T47D (cell line): Measurements from ENCODE around the gene ATP5MC2.

Experiments used
- DNase-seq, 2 experiments: peaks; one replicate each; pipeline versions ENCODE4 v3.0.0 to v3.0.0-alpha.2; 2011 to 2012; ENCODE audit warnings: low read depth in 1 of 2, low spot score in 1 of 2
- JUND ChIP-seq: IDR thresholded peaks from 2 replicates; pipeline ENCODE4 v1.6.1; 2012; ENCODE audit warnings: low read depth
- in situ Hi-C: cut with HindIII; loops from 2 replicates; pipeline ENCODE4 v1.10.0; 2016; ENCODE audit warnings: low sequenced_read_pairs, low pct_unique_long_range_greater_than_20kb

ATP5MC2 gene

DNA sequence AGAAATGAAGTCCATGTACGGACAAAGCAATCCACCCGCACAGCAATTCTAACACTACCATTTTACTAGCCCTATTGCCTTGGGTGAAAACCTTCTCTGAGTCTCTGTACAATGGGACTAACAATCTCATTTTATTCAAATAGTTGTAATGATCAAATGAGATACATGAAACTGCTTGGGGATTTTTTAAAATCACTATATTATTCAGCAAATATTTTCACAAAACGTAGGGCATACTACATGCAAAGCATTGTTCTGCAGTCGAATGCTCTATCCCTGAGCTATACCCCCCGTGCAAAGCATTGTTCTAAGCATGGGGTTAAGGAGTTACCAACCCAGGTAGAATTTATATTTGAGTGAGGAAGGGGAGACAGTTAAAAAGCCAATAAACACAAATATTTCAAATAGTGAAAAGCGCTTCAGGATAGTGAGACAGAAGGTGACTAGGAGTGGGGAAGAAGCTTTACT lies 49.1 kb downstream of the ATP5MC2 start:
- no peak for DNase-seq
- in situ Hi-C loops, result no loop called here
- no peak for TF ChIP-seq JUND

DNA sequence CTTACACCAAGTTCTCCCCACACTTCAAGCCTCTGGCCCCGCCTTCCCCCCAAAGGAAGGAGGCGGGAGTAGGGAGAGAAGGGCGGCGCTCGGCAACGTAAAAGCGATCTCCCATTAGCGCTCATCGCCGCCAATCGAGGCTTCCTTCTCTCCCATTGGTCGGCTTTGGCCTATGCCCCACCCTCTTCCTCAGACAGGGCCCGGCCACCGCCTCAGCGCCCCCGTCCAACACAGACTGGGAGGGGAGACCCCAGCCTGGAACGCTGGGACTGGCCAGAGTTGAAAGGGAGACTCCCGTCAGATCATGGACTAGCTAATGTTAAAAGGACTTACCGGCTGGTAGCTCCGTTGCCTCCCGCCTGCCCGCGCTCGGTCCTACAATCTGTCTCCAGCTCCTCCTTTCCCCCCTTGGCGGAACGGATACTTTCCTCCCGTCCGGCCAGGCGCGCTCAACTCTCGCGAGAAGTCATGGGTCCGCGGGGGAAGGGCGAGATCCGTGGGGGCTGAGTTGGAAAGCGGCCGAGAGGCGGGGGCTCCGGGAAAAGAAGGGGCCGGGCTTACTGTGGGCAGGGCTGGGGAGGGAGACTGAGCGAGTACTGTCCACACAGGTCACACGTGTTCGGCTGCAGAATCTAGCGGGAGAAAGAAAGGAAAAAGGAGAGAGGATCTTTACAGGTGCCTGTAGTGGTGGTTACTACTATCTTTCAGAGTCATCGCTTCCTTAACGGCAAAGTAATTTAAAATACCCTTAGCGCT lies 49.8 kb downstream of the ATP5MC2 start, which contains the start of gene ATF7:
Gene ATF7 (minus strand): TSS at position 437 of the 756 bp plus-strand sequence. CDS start 25,382 bp downstream, outside the sequence.
- in situ Hi-C loops, result no loop called here
- TF ChIP-seq JUND, result no peak
- peak; percentile 90 to 99 for DNase-seq

DNA sequence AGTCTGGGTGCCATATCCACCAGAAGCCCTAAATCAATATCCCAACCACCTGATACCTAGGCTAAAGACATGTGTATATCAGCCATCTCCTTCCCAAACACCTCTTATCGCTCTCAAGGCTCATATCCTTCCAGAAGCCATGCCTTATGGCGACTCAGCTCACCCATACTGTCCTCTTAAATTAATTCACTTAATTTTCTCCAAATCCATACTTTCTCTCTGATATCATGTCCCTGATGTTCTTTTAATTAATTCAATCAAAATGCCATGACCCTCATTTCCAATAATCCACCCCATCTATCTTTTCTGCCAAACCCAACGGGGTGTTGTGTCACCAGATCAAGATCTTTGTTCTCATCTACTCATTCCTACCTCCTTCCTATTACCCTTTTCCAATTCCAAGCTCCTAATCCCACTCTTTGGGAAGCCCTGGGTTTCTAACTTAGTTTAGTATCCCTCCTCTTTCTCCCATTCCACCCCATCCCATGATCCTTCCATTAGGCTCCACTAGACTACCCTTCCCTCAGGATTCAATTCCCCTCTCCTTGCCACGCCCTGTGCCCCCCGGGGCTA lies 50.4 kb downstream of the ATP5MC2 start:
- in situ Hi-C loops, result no loop called here
- no peak for TF ChIP-seq JUND
- DNase-seq, result no peak

DNA sequence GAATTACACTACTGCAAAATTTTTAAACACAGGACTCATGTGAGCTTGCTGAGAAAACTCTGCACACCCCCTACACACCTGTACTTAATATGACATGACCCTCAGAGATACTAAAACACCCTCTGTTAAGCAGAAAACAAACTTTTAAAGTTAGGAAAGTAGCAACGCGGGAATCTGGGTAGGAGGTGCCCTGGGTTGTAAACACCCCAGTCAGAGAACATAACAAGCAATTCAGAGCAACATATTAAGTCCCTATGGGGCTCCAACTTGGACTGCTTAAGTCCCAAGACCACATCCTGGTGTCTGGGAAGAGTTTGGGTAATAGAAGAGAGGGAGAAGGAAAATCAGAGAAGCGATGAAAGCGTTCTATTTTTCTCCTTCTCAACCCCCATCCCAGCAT lies 50.9 kb downstream of the ATP5MC2 start:
- DNase-seq, result no peak
- in situ Hi-C loops, result no loop called here
- TF ChIP-seq JUND, result no peak

DNA sequence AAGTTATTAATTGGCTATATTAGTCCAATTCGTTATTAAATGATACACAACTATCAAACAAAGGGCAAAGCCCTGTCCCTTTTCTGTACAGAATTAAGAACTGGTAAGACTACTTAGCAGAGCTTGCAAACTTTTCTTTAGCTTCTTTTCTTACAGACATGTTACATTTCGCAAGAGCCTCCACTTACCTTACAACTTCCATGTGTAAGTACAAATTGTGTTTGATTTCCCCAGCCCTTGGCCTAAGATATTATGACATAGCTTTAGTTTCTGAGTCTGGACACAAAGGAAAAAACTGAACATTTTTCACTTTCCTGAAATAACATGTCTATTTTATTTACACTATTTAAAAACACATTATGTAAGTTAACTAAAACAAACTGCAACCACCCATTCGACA lies 51.4 kb downstream of the ATP5MC2 start:
- in situ Hi-C loops, result no loop called here
- TF ChIP-seq JUND, result no peak
- DNase-seq, result no peak

DNA sequence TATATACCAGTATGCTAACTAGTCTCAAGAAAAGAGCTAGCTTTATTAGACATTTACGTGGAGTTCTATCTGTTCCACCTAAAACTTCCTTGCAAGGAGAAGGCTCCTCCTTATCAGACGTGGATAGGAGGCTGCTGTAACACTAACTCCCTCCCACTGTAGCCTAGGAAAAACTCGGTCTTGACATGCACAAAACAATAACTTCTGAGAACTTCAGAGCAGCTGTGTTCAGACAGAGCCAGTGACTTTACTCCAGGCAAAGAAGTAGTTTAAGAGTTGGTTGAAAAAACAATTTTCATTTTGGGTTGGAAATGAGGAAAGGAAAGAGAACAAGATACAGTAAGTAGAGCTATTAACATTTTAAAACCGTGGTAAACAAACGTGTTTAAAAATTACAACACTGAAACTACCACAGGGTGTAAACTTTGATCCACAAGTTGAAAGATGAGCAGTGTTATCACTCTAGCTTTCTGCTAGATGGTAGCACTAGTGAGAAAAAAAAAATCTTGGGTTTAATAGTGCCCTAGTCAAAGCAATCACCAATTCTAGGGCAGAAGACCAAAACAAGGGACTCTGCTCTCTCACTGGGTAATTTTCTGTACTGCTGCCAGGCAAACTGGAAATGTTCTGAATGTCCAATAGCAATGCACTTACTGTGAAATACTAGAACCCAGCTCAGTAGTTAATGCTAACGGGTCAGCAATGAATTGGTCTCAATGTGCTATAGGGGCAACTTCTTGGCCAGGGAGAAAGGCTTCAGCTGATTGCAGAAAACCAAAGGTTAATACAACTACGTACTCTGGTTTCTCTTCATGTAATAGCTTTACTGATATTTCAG lies 52.1 kb downstream of the ATP5MC2 start:
- TF ChIP-seq JUND, result peak; percentile 5; the same call in 1 of the 2 replicates
- in situ Hi-C loops, result no loop called here
- DNase-seq, result no peak

DNA sequence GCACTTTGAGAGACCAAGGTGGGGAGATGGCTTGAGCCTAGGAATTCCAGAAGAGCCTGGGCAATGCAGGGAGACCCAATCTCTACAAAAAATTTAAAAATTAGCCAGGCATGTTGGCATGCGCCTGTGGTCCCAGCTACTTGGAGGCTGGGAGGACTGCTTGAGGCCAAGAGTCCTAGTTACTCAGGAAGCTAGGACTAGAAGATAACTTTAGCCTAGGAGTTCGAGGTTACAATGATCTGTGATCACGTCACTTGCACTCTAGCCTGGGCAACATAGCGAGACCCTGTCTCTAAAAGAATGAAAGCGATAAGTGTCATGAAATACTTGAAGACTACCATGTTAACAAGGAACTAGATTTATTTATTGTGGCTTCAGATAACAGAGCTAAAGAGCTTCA lies 53.2 kb downstream of the ATP5MC2 start:
- no peak; the same call in 1 of the 2 replicates for TF ChIP-seq JUND
- in situ Hi-C loops, result no loop called here

DNA sequence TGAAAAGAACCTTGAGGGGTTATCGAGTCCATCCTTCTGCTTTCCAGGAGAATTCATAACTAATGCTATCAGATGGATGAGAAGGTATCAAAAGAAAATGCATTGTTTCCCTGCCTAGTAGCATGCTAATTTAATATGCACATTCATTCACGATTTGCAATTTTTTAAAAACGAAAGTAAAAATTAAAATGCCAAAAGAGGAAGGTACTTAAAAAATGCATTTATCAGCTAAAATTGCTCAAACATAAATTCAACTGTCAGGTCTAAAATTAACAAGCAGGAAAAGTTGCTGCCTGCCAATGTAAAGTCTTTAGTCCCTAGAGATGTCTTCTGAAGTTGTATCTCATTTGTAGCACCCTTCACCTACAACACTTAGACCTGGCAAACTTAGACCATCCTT lies 57.6 kb downstream of the ATP5MC2 start:
- TF ChIP-seq JUND, result no peak
- DNase-seq, result no peak
- in situ Hi-C loops, result no loop called here

More for the DNA sequence above, 53.2 kb downstream of the ATP5MC2 start:
- no peak for DNase-seq

DNA sequence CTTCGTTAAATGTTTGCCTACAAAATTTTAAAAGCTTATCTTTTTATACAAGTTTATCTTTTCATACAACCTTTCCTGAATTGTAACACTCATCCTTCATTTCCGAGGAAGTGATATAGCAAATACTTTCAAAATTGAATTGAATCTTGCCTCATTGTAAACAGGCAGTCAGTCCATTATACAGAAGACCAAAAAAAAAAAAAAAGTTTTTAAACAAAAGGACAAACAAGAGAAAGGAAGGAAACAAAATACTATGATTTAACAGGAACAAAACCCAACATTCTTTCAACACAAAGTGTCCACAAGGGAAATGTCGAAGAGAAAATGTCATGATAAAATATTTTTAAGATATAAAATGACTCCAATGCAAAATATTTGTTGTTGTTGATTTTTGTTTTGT lies 58.2 kb downstream of the ATP5MC2 start:
- no peak for TF ChIP-seq JUND
- in situ Hi-C loops, result no loop called here
- DNase-seq, result no peak

DNA sequence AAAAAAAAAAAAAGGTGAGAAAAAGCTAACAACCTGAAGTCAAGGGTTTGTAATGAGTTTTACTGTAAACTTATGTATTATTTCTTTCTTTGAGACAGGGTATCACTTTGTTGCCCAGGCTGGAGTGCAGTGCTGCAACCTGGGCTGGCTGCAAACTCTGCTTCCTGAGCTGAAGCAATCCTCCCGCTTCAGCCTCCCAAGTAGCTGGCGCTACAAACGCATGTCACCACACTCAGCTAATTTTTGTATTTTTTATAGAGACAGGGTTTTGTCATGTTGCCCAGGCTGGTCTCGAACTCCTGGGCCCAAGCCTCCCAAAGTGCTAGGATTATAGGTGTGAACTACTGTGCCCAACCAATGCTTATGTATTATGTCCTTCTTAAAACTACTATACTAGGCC lies 58.9 kb downstream of the ATP5MC2 start:
- no peak for TF ChIP-seq JUND
- in situ Hi-C loops, result no loop called here
- no peak for DNase-seq
